ENCODE results near the gene PRKCE.

Gene PRKCE

DNA sequence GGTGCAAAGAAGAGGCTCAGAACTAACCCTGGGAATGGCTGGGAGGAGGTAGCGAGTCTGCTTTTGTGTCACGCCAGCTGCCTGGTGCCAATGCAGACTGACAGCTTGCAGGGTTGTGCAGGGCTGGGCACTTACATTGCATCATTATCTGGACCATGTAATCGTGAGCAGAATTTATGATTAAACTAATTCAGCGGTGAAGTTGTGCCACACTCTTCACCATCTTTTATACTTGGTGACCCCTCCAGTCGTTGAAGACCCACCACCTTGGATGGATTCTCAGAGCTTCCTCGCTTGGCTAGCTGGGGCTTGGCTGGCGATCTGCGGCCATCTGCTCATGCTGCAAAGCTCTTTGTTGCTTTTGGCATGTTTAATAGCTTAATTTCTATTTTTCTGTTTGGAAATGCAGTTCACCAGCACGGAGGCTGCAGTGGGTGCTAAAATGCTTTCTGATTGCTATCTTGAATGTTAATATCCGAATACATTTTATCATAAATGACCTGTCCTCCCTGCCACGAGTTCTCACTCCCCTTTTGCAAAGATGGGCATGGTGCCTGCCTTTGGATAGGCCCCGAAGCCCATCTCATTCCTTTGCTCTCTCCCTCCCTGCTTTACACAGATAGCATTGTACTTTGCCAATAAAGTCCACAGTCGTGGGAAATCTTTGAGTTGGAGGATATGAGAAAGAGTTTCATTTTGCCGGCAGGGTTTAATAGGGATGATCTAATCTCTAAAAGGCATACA lies 188.2 kb downstream of the PRKCE start:
- DNase-seq (ENCODE audit: low spot score) = no peak
- TF ChIP-seq, protein P1, sequence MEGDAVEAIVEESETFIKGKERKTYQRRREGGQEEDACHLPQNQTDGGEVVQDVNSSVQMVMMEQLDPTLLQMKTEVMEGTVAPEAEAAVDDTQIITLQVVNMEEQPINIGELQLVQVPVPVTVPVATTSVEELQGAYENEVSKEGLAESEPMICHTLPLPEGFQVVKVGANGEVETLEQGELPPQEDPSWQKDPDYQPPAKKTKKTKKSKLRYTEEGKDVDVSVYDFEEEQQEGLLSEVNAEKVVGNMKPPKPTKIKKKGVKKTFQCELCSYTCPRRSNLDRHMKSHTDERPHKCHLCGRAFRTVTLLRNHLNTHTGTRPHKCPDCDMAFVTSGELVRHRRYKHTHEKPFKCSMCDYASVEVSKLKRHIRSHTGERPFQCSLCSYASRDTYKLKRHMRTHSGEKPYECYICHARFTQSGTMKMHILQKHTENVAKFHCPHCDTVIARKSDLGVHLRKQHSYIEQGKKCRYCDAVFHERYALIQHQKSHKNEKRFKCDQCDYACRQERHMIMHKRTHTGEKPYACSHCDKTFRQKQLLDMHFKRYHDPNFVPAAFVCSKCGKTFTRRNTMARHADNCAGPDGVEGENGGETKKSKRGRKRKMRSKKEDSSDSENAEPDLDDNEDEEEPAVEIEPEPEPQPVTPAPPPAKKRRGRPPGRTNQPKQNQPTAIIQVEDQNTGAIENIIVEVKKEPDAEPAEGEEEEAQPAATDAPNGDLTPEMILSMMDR (IDR thresholded peaks at IDR 0.05; ENCODE audit: extremely low read depth, missing control alignments) = no peak

DNA sequence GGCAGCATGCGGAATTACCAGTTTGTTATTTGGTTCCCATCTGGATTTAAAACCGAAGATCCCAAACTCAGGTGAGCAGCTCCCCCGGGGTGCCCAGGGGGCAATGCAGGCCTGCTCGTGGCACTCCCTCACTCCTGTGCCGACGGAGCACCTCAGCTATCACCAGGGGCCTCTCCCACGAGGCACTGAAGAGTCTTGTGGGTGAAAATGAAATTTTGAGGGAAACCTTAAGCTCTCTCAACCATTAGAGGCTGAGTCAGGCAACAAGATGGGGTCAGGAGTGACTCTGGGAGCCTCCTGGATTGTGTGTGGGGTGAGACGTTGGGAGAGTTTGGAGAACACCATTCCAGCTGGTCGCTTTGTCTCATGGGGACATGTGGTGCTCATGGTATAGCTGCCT lies 189.0 kb downstream of the PRKCE start:
- TF ChIP-seq, protein P1 (IDR thresholded peaks at IDR 0.05; ENCODE audit: extremely low read depth, missing control alignments) = no peak

DNA sequence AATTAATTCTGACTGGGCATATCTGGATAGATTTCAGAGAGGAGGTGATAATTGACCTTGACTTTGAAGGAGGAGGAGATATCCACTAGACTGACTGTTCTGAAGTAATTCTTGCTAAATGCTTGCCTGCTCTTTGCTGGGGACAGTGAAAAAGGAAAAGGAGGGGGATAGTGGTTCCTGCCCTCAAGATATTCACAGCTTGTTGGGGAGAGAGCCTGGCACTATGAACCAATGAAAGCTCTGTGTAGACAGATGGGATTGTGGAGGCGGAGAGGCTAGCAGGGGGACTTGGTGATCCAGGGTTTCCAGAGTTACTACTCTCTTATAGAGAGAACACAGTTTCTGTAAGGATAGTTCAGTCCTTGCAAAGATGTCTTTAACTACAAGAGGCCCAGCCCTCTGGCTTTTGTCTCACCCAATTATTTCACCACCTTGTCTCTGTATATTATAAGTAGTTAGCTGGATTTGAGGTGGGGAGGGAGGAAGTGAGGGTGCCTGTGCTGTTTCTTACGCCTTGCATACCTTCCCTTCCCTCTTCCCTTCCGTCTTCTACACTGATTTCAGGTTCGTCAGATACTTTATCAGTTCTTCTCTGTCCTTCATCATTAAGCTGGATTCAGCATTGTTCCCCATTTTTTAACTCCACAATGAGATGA lies 190.4 kb downstream of the PRKCE start:
- TF ChIP-seq, protein P1 (IDR thresholded peaks at IDR 0.05; ENCODE audit: extremely low read depth, missing control alignments) = no peak
- DNase-seq (ENCODE audit: low spot score) = no peak

More for the DNA sequence above, 189.0 kb downstream of the PRKCE start:
- DNase-seq (ENCODE audit: low spot score) = peak; percentile 38

DNA sequence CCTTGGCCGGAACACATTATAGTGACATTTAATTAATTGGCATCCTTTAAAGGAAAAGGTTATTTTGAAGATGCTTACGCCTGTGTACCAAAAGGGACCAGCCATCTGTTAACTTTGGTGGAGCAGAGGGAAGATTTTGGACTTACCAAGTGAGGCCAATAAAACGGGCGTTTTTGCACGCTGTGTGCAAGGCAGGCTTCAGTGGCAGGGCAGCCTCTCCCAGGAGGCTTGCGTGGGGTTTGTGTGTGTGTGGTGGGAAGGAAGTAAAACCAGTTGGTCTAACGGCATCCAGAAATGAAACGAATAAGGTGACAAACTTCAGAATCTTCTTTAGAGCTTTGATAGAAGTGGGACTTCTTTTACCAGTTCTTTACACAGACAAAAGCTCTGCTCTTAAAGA lies 191.7 kb downstream of the PRKCE start:
- DNase-seq (ENCODE audit: low spot score) = peak; percentile 30
- TF ChIP-seq, protein P1 (IDR thresholded peaks at IDR 0.05; ENCODE audit: extremely low read depth, missing control alignments) = no peak

DNA sequence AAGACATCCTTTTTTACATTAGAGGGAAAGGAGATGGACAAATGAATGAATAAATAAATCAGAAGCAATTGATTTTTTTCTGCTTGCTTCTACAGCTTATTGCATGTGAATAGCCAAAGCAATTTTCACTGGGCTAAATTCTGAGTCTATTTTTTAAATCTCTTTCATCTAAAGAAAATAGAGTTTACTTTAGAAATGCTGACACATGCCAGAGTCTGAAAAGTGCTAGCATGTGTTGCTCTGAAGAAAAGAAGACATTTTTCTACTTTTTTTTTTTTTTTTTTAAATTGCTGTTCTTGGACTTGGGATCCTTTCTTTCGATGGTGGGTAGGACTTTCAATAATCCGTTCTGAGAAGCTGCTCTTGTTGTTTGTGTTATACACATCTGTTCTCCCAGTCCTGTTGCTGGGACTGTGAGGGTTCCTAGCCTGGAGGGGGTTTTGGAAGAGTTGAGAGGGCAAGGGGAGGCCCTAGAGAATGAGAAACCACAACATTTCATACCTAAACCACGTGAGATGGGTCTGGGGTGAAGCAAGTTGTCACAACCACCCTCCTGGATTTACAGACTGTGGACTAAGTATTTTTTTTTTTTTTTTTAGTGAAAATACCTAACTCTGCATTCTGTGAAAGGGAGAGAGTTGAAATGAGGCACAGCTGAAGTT lies 193.5 kb downstream of the PRKCE start:
- TF ChIP-seq, protein P1 (IDR thresholded peaks at IDR 0.05; ENCODE audit: extremely low read depth, missing control alignments) = no peak
- no peak for DNase-seq (ENCODE audit: low spot score)

DNA sequence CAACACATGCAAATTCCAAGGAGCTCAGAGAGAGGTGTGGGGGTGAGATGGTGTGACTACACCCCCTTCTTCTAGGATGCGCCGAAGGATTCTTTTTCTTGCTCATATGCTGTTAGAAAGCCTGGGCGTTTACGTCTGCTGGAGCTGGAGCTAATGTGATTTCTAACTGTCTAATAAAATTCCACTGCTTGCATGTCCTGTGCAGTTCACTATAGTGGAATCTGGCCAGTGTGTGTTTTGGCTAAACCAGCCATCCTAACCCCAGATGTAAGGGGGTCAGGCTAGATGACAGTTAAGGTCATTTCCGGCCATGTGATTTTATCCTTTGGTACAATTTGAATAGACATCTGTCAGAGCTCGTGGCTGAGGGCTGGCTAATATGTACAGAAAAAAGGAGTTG lies 194.1 kb downstream of the PRKCE start:
- TF ChIP-seq, protein P1 (IDR thresholded peaks at IDR 0.05; ENCODE audit: extremely low read depth, missing control alignments) = no peak
- no peak for DNase-seq (ENCODE audit: low spot score)

All from GM20000 (cell line).